Measurements from ENCODE around the gene COG2.
"Not testable (repeated sequence)": the region's sequence is repeated elsewhere in the genome, so short reads cannot be mapped to it uniquely, and the experiment has no call there.

COG2 gene

DNA sequence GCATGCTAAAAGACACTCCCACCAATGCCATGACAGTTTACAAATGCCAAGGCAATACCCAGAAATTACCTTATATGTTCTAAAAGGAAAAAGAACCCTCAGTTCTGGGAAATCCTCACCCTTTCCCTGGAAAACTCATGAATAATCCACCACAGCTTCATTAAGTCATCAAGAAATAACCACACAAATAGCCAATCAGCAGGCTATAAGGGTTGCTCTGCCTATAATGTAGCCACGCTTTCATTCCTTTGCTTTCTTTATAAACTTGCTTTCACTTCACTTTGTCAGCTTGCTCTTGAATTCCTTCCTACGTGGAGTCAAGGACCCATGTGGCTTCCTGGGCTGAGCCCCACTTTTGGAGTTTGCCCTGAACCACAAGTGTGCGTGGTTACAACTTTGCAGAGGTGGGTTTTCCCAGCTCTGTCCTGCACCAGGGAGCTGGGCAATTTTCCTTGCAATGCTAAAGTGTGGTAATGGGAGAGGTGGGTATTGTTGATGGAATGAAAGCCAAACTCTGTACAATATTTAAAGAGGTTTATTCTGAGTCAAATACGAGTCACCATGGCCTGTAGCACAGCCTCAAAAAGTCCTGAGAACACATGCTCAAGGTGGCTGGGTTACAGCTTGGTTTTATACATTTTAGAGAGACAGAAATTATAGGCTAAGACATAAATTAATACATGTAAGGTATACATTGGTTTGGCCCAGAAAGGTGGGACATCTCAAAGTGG lies 42.2 kb upstream of the COG2 start:
- H3K27ac ChIP-seq = no peak overlapping the region
- no peak for TF ChIP-seq CTCF (conservative IDR thresholded peaks at IDR 0.05)
- TF ChIP-seq ZFX (IDR thresholded peaks at IDR 0.05) = no peak

- not testable (repeated sequence) for H3K27ac ChIP-seq
Observed at GRCh38 chr1:230600657-230601400, 41.5 kb upstream of the COG2 start.

DNA sequence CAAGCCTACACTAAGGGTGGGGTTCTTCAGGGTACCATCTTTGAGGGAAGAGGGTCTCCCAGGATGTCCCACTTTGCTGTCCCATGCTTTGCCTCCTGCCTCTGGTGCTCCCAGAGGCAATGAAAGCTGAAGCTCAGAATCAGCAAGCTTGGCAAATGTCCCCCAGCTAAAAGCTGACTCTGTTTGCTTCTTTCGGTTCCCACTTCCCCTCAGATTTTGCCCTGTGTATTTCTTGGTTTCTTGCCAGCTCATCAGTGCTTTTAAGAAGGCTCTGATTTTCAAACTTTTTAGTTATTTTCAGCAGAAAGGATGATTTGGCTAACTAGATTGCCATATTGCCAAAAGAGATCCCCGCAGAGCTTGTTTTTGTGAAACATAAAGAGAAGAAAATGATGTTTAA lies 33.1 kb upstream of the COG2 start:
- H3K27ac ChIP-seq = no peak overlapping the region
- TF ChIP-seq ZFX (IDR thresholded peaks at IDR 0.05) = no peak

- H3K27ac ChIP-seq = no peak overlapping the region
- TF ChIP-seq ZFX (IDR thresholded peaks at IDR 0.05) = no peak
- no peak for TF ChIP-seq CTCF (conservative IDR thresholded peaks at IDR 0.05)
Observed at GRCh38 chr1:230610589-230610988, 31.7 kb upstream of the COG2 start.

DNA sequence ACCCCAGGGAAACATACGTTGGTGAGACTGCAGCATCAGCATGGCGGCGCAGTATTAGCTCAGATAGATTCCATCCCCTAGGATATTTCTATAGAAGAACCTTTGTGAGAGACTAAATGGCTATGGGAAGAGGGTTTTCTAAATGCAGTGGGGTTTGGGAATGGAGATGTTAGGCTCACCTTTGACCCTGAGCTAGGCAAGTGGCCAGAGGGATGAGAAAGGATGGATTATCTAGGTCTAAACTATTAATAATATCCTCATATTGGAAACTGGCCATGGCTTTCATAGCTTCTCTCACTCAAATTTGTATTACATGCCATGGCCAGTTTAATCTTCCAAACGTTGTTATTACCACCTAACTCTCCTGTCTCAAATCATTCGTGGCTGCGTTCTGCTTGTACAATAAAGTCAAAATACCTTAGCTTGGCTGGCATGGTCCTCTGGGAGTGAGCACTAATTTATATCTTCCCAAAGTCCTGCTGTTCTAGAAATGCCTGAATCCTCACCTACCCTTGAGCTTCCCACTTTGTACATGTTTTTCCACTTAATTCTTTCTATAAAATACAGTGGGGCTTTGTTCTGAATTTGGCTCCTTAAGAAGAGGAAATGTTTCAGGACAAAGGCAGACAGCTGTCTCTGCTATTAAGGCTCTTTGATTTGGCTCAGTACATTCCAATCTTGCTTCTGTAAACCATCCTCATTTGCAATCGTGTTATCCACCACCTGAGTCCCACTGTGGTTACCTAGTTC lies 31.0 kb upstream of the COG2 start:
- no peak overlapping the region for H3K27ac ChIP-seq
- TF ChIP-seq CTCF (conservative IDR thresholded peaks at IDR 0.05) (no peak), ZFX (IDR thresholded peaks at IDR 0.05) (no peak)

GRCh38 chr1:230611878-230612235 lies 30.4 kb upstream of the COG2 start:
- no peak for TF ChIP-seq ZFX (IDR thresholded peaks at IDR 0.05)
- no peak overlapping the region for H3K27ac ChIP-seq

- H3K27ac ChIP-seq = no peak overlapping the region
- TF ChIP-seq ZFX (IDR thresholded peaks at IDR 0.05) = no peak
- no peak for TF ChIP-seq CTCF (conservative IDR thresholded peaks at IDR 0.05)
Observed at GRCh38 chr1:230612651-230613050, 29.6 kb upstream of the COG2 start.

DNA sequence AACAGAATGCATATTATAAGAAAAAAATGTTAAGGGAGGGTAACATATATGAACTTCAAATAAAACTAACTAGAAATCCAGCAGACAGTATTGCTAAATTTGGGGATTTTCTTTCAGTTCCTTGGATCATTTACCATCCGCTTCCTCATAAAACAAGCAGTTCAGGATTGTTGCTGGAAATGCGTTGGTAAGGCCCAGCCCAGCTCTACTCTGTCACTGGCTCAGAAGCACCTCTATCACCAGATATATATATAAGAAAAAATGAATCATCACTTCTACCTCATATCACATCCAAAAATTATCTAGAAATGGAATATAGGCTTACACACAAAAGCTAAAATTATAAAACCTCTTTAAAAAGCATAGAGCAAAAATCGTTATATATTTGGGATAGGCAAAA lies 28.2 kb upstream of the COG2 start:
- no peak overlapping the region for H3K27ac ChIP-seq
- TF ChIP-seq CTCF (conservative IDR thresholded peaks at IDR 0.05) (no peak), ZFX (IDR thresholded peaks at IDR 0.05) (no peak)

All from C4-2B (cell line).